ENCODE measurements around the gene SLC13A2. TPM values are rescaled to one million over a fixed set of nuclear protein-coding genes. Genes with fewer than 3 reads are reported as not detected.

SLC13A2 gene
- total and polyA plus RNA-seq, 9 of the 15 experiments (the other 6 are each of a cell fraction or from before 2014, with no cell fraction given), result 0.13 TPM; not detected in 8

DNA sequence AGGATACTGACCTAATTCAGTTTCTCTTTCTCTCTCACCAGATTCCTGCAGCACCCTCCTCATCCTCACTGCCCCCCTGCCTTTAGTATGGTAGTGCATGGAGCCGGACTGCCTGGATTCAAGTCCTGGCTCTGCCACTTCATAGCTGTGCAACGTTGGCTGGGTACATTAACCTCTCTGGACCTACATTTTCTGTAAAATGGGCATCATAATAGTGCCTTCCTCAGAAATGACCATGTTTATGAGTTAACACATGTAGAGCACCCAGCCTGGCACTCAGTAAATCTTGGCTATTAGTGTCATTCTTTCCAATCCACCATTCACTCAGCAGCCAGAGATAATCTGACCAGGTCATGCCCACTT is 71.7 kb downstream of the SLC13A2 start:
- peaks cover 0 to 5% of the 10 kb centered on the region in 2 experiments; a peak in 2 of 5 replicates for H3K4me1 ChIP-seq (replicated peaks in 1 of 2; ENCODE audit: control insufficient read depth in 2 of 2, insufficient read depth in 2 of 2, low read length in 2 of 2)
- TF ChIP-seq ZFP36 (IDR thresholded peaks at IDR 0.05; ENCODE audit: low read depth, low read length, partially characterized antibody) (peak; percentile 65), RBM25 (IDR thresholded peaks at IDR 0.05; ENCODE audit: low read depth, low read length, severe bottlenecking) (peak; percentile 60), BCOR (IDR thresholded peaks at IDR 0.05) (peak; percentile 77; the same call in 1 of the 2 replicates)
- TF ChIP-seq, protein P1, sequence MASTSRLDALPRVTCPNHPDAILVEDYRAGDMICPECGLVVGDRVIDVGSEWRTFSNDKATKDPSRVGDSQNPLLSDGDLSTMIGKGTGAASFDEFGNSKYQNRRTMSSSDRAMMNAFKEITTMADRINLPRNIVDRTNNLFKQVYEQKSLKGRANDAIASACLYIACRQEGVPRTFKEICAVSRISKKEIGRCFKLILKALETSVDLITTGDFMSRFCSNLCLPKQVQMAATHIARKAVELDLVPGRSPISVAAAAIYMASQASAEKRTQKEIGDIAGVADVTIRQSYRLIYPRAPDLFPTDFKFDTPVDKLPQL (IDR thresholded peaks at IDR 0.05; ENCODE audit: extremely low read depth, insufficient read length), result no peak

More for the DNA sequence above, 71.7 kb downstream of the SLC13A2 start:
- WGBS (ENCODE audit: insufficient coverage, low coverage, missing lambda C conversion rate), result 15% methylated on average over 2 of the region's 2 CpGs
- FAIRE-seq (no peak), ATAC-seq (no peak), DNase-seq (ENCODE audit: extremely low read depth in 1 of 4, low spot score in 3 of 4) (no peak)
- H3K36me3 ChIP-seq (ENCODE audit: control insufficient read depth, insufficient read depth, low read length), result 0 out of 3 replicates have a peak, but pooled peaks cover 3% of the 10 kb centered on the region
- CTCF ChIA-PET (ENCODE audit: low intra/inter-chr PET ratio), result no interaction called here
- H3K9me3 ChIP-seq (replicated peaks; ENCODE audit: control insufficient read depth, insufficient read depth, low read depth, low read length), result no peaks in the 10 kb centered on the region
- no peak overlapping the region for H3K4me3 ChIP-seq
- H3K9ac ChIP-seq (ENCODE audit: insufficient read depth in 1 of 2, low read depth in 2 of 2, low read length in 2 of 2), result no peak overlapping the region
- H3K79me2 ChIP-seq (ENCODE audit: control insufficient read depth, insufficient read depth, low read length), result no peaks in the 10 kb centered on the region
- H3K9me1 ChIP-seq (ENCODE audit: control insufficient read depth, insufficient read depth, low read length), result peaks cover 4% of the 10 kb centered on the region
- no TSS peak for BruUV-seq (replicated peaks)
- no peak overlapping the region for H3K27ac ChIP-seq (ENCODE audit: extremely low read depth, low read depth, low read length)
- no peak overlapping the region for H3K4me2 ChIP-seq (ENCODE audit: insufficient read depth, low read length)
- POLR2A ChIA-PET, result interaction anchor here (0.6 to 1.1 kb wide), 3 partner anchors 12 to 92 kb away, joined by 3 read pairs; no protein-coding TSS in a partner anchor
- intact Hi-C loops (cut with micrococcal nuclease) (loop anchor here (5.0 kb wide), 1 partner anchor 33 kb away; no protein-coding TSS in a partner anchor), in situ Hi-C loops (cut with MboI) (no loop called here)
- H3K27me3 ChIP-seq (ENCODE audit: control insufficient read depth in 2 of 2, insufficient read depth in 2 of 2, low read length in 2 of 2), result no peaks in the 10 kb centered on the region
- H2AFZ ChIP-seq (ENCODE audit: low read depth, low read length), result no peak overlapping the region
- H4K20me1 ChIP-seq (replicated peaks; ENCODE audit: control insufficient read depth, insufficient read depth, low read length), result no peaks in the 10 kb centered on the region; the same call in 1 of the 2 replicates
